HPDE6-E6E7 (cell line): ENCODE results near the gene KYNU.
"Not testable (repeated sequence)": the region's sequence is repeated elsewhere in the genome, so short reads cannot be mapped to it uniquely, and the experiment has no call there.

Experiments
- DNase-seq: peaks from one replicate; pipeline ENCODE4 v3.0.0; 2011; ENCODE audit warnings: missing footprints; ENCODE audit errors: extremely low spot score

Gene KYNU

GRCh38 chr2:142871396-142871795 is 6.1 kb upstream of the KYNU start:
- DNase-seq, result no peak

GRCh38 chr2:142872882-142873724 is 4.4 kb upstream of the KYNU start:
- DNase-seq, result no peak

- no peak for DNase-seq
Observed at GRCh38 chr2:142873831-142874287, 3.6 kb upstream of the KYNU start.

GRCh38 chr2:142874293-142874814 is 3.1 kb upstream of the KYNU start:
- DNase-seq, result no peak

- DNase-seq, result no peak
Observed at GRCh38 chr2:142875010-142875409, 2.5 kb upstream of the KYNU start.

GRCh38 chr2:142875652-142876051 is 1.8 kb upstream of the KYNU start:
- DNase-seq, result no peak

- no peak for DNase-seq
Observed at GRCh38 chr2:142876423-142876822, 1.0 kb upstream of the KYNU start.

GRCh38 chr2:142878031-142878678 is 691 bp downstream of the KYNU start:
- DNase-seq, result no peak

GRCh38 chr2:142879151-142879550 is 1.7 kb downstream of the KYNU start:
- DNase-seq, result no peak

GRCh38 chr2:142880279-142880678 is 2.8 kb downstream of the KYNU start:
- DNase-seq, result no peak

- no peak for DNase-seq
Observed at GRCh38 chr2:142881619-142882018, 4.2 kb downstream of the KYNU start.

- not testable (repeated sequence) for DNase-seq
Observed at GRCh38 chr2:142882500-142882899, 5.0 kb downstream of the KYNU start.

- DNase-seq, result no peak
Observed at GRCh38 chr2:142883526-142883925, 6.1 kb downstream of the KYNU start.

GRCh38 chr2:142885543-142885942 is 8.1 kb downstream of the KYNU start:
- no peak for DNase-seq

- no peak for DNase-seq
Observed at GRCh38 chr2:142892715-142893114, 15.3 kb downstream of the KYNU start.

GRCh38 chr2:142893241-142893640 is 15.8 kb downstream of the KYNU start:
- no peak for DNase-seq

GRCh38 chr2:142897807-142898206 is 20.3 kb downstream of the KYNU start:
- DNase-seq, result no peak

GRCh38 chr2:142900327-142900726 is 22.9 kb downstream of the KYNU start:
- DNase-seq, result not testable (repeated sequence)

GRCh38 chr2:142901780-142902179 is 24.3 kb downstream of the KYNU start:
- DNase-seq, result no peak

GRCh38 chr2:142903726-142904125 is 26.3 kb downstream of the KYNU start:
- DNase-seq, result not testable (repeated sequence)

- no peak for DNase-seq
Observed at GRCh38 chr2:142907653-142908052, 30.2 kb downstream of the KYNU start.

- no peak for DNase-seq
Observed at GRCh38 chr2:142914507-142915313, 37.2 kb downstream of the KYNU start.
